HG02588 (cell line): Measurements from ENCODE around the gene IER3.
"Not testable (repeated sequence)": the region's sequence is repeated elsewhere in the genome, so short reads cannot be mapped to it uniquely, and the experiment has no call there.

Source experiments
- ATAC-seq: cut with Tn5 transposase; IDR thresholded peaks from one replicate; pipeline ENCODE4 v1.9.1; 2021; ENCODE audit warnings: mild to moderate bottlenecking, moderate library complexity; ENCODE audit not compliant: unreplicated experiment

The IER3 gene

GRCh38 chr6:30725713-30726505, 18.4 kb downstream of the IER3 start:
- ATAC-seq, result no peak

GRCh38 chr6:30724906-30725667, 19.3 kb downstream of the IER3 start:
- no peak for ATAC-seq

- ATAC-seq, result not testable (repeated sequence)
Observed at GRCh38 chr6:30723843-30724741, 20.3 kb downstream of the IER3 start.

- ATAC-seq, result not testable (repeated sequence)
Observed at GRCh38 chr6:30723159-30723842, 21.0 kb downstream of the IER3 start.

- ATAC-seq, result no peak
Observed at GRCh38 chr6:30722280-30723112, 21.9 kb downstream of the IER3 start.

GRCh38 chr6:30722025-30722279, 22.4 kb downstream of the IER3 start:
- not testable (repeated sequence) for ATAC-seq

GRCh38 chr6:30721198-30722024, 22.9 kb downstream of the IER3 start:
- no peak for ATAC-seq

- ATAC-seq, result no peak
Observed at GRCh38 chr6:30720738-30721197, 23.6 kb downstream of the IER3 start.

GRCh38 chr6:30719791-30720737, 24.3 kb downstream of the IER3 start, which contains the start of gene TUBB:
Gene TUBB (plus strand): TSS chr6:30720352. CDS start chr6:30720507, 155 bp downstream.
- ATAC-seq, result peak; percentile 49

GRCh38 chr6:30719356-30719755, 25.0 kb downstream of the IER3 start:
- no peak for ATAC-seq

GRCh38 chr6:30717845-30718720, 26.3 kb downstream of the IER3 start:
- not testable (repeated sequence) for ATAC-seq

- peak; percentile 57 for ATAC-seq
Observed at GRCh38 chr6:30717129-30717844, 27.1 kb downstream of the IER3 start, which contains the start of gene MDC1. Gene MDC1 (minus strand): TSS chr6:30717281. CDS start chr6:30715175, 2,106 bp downstream.

- no peak for ATAC-seq
Observed at GRCh38 chr6:30716879-30717128, 27.5 kb downstream of the IER3 start.

GRCh38 chr6:30714263-30714662, 30.1 kb downstream of the IER3 start:
- no peak for ATAC-seq

- no peak for ATAC-seq
Observed at GRCh38 chr6:30712441-30712945, 31.9 kb downstream of the IER3 start.

GRCh38 chr6:30711758-30712380, 32.5 kb downstream of the IER3 start:
- ATAC-seq, result no peak
